Measurements from ENCODE around the gene KCND3.

DNA sequence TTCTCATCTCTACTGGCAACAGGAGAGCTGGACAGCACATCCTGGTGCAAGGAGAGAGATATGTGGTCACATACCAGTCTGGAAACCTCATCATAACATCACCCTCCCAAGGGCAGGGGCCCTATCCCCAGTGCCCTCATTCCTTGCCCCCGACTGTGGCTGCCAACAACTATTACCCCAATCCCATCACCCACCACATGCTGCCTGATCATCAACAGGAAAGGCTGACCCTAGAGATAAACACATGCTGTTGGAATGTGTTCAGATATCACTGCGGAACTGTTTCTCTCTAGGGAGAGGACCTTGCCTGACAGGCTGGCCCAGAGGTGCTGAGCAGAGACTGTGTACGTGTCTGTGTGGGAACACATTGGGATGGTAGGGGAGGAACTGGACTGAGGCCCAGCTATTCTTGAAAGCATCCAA lies 245.8 kb downstream of the KCND3 start:
- TF ChIP-seq CTCF (IDR thresholded peaks at IDR 0.05) (no peak), ZFX (IDR thresholded peaks at IDR 0.05; ENCODE audit: borderline replicate concordance) (no peak)

Measured in 22Rv1 (cell line).